ENCODE measurements around the gene ZNF543.
"Not testable (repeated sequence)": the region's sequence is repeated elsewhere in the genome, so short reads cannot be mapped to it uniquely, and the experiment has no call there.

ZNF543 gene

GRCh38 chr19:57374179-57374578 is 53.9 kb downstream of the ZNF543 start:
- no peak overlapping the region for H3K4me3 ChIP-seq (replicated peaks; ENCODE audit: low read depth, low read length)
- H3K27me3 ChIP-seq (replicated peaks; ENCODE audit: control insufficient read depth, insufficient read depth, low read length): no peaks in the 10 kb centered on the region
- H3K36me3 ChIP-seq (ENCODE audit: control insufficient read depth, insufficient read depth, low read length): peaks cover 21% of the 10 kb centered on the region
- DNase-seq (ENCODE audit: extremely low read depth, insufficient read length): no peak
- TF ChIP-seq CTCF (IDR thresholded peaks at IDR 0.05; ENCODE audit: insufficient read depth, low read length, poor library complexity, severe bottlenecking): no peak

GRCh38 chr19:57374647-57375046 is 54.4 kb downstream of the ZNF543 start:
- H3K36me3 ChIP-seq (ENCODE audit: control insufficient read depth, insufficient read depth, low read length): peaks cover 21% of the 10 kb centered on the region
- not testable (repeated sequence) for H3K4me3 ChIP-seq (replicated peaks; ENCODE audit: low read depth, low read length); H3K27me3 ChIP-seq (replicated peaks; ENCODE audit: control insufficient read depth, insufficient read depth, low read length); DNase-seq (ENCODE audit: extremely low read depth, insufficient read length)

- TF ChIP-seq CTCF (IDR thresholded peaks at IDR 0.05; ENCODE audit: insufficient read depth, low read length, poor library complexity, severe bottlenecking): no peak
- DNase-seq (ENCODE audit: extremely low read depth, insufficient read length): no peak
- H3K27me3 ChIP-seq (replicated peaks; ENCODE audit: control insufficient read depth, insufficient read depth, low read length): no peaks in the 10 kb centered on the region
- H3K36me3 ChIP-seq (ENCODE audit: control insufficient read depth, insufficient read depth, low read length): peaks cover 21% of the 10 kb centered on the region
- H3K4me3 ChIP-seq (replicated peaks; ENCODE audit: low read depth, low read length): no peak overlapping the region
Measured at GRCh38 chr19:57376151-57376550, 55.9 kb downstream of the ZNF543 start.

GRCh38 chr19:57377498-57378146 is 57.4 kb downstream of the ZNF543 start:
- Histone ChIP-seq H3K36me3 (ENCODE audit: control insufficient read depth, insufficient read depth, low read length) (peaks cover 16% of the 10 kb centered on the region), H3K27me3 (replicated peaks; ENCODE audit: control insufficient read depth, insufficient read depth, low read length) (no peaks in the 10 kb centered on the region), H3K4me3 (replicated peaks; ENCODE audit: low read depth, low read length) (no peak overlapping the region)
- no peak for DNase-seq (ENCODE audit: extremely low read depth, insufficient read length)
- TF ChIP-seq CTCF (IDR thresholded peaks at IDR 0.05; ENCODE audit: insufficient read depth, low read length, poor library complexity, severe bottlenecking): no peak

All from GM06990 (cell line).